Ascending aorta (tissue), 2 donors: ENCODE results near the gene TRERF1. TPM values are rescaled to one million over a fixed set of nuclear protein-coding genes. Genes with fewer than 3 reads are reported as not detected.

Experiments used
- DNase-seq, 2 donors: peaks; one replicate each; pipeline ENCODE4 v3.0.0-alpha.2; 2019; ENCODE audit warnings: low spot score in 2 of 2
- H3K27ac ChIP-seq, 2 donors: fragments of 200-600 bp; sonication (generic); one replicate each; pipeline ENCODE4 v1.5.1; 2016 to 2017; ENCODE audit warnings: mild to moderate bottlenecking in 1 of 2
- H3K27me3 ChIP-seq: fragments of 200-600 bp; sonication (generic); one replicate; pipeline ENCODE4 v1.5.1; 2017
- H3K36me3 ChIP-seq, 2 donors: fragments of 200-600 bp; sonication (generic); one replicate each; pipeline ENCODE4 v1.5.1; 2016
- H3K4me1 ChIP-seq, 2 donors: fragments of 200-600 bp; sonication (generic); one replicate each; pipeline ENCODE4 v1.5.1; 2016 to 2017; ENCODE audit warnings: mild to moderate bottlenecking in 1 of 2
- H3K4me3 ChIP-seq, 2 donors: fragments of 200-600 bp; sonication (generic); one replicate each; pipeline ENCODE4 v1.5.1; 2016 to 2017; ENCODE audit warnings: mild to moderate bottlenecking in 1 of 2
- H3K9me3 ChIP-seq, 2 donors: fragments of 200-600 bp; sonication (generic); one replicate each; pipeline ENCODE4 v1.5.1; 2016
- intact Hi-C: fragments of 100-400 bp; cut with DNase I; formaldehyde crosslinking; loops from one replicate; pipeline ENCODE4 v1.15.1; 2023
- total RNA-seq: library from RNA; depleted of rRNA; stranded (reverse); fragments of >200 nt; gene quantifications from one replicate; pipeline ENCODE4 v1.1.0, GENCODE V29; 2016
- TF ChIP-seq, protein P1 (sequence below), 3 experiments: fragments of 200-600 bp in 2 of 3; fragments of 450-650 bp in 1 of 3; sonication (generic) in 2 of 3; IDR thresholded peaks; one replicate each; pipeline ENCODE4 v1.5.1; 2016 to 2019; ENCODE audit warnings: antibody characterized with exemption in 3 of 3, mild to moderate bottlenecking in 1 of 3, moderate library complexity in 1 of 3

The TRERF1 gene
- total RNA-seq, 1 donor from 2014 or later = 34.1 TPM

DNA sequence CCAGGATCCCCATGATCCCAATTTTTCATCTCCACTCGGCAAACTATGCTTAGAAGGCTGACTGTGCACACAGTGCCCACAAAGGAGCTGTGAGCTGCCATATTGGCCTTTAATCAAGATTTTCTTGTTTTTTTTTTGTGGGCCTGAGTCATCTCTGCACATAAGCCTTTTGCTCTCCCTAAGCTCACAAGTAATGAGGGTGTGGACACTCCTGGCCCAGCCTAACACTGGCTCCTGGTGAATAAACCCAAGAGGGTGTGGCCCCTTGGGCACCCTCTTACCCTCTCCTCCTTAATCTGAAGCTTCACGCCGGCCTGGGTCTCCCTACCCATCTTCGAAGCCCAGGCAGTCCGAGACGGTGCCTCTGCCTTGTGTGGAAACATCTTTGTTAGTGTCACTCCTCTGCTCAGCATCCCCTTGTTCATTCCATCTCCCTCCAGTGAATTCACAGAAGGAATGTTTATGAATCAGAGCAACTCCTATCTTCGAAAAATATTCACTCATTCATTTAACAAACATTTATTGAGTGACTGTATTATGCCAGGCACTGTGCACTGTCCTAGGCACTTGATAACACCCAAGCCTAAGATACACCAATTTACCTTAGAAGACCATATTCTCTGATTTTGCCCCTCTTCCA is 211.9 kb downstream of the TRERF1 start:
- H3K27ac ChIP-seq = no peak overlapping the region
- H3K4me3 ChIP-seq = no peak overlapping the region
- H3K9me3 ChIP-seq = no peaks in the 10 kb centered on the region
- intact Hi-C loops = no loop called here
- TF ChIP-seq, protein P1, sequence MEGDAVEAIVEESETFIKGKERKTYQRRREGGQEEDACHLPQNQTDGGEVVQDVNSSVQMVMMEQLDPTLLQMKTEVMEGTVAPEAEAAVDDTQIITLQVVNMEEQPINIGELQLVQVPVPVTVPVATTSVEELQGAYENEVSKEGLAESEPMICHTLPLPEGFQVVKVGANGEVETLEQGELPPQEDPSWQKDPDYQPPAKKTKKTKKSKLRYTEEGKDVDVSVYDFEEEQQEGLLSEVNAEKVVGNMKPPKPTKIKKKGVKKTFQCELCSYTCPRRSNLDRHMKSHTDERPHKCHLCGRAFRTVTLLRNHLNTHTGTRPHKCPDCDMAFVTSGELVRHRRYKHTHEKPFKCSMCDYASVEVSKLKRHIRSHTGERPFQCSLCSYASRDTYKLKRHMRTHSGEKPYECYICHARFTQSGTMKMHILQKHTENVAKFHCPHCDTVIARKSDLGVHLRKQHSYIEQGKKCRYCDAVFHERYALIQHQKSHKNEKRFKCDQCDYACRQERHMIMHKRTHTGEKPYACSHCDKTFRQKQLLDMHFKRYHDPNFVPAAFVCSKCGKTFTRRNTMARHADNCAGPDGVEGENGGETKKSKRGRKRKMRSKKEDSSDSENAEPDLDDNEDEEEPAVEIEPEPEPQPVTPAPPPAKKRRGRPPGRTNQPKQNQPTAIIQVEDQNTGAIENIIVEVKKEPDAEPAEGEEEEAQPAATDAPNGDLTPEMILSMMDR (IDR thresholded peaks at IDR 0.05) = no peak
- H3K36me3 ChIP-seq = peaks cover 0 to 25% of the 10 kb centered on the region in 2 donors
- H3K27me3 ChIP-seq = no peaks in the 10 kb centered on the region
- H3K4me1 ChIP-seq = no peaks in the 10 kb centered on the region
- no peak for DNase-seq

DNA sequence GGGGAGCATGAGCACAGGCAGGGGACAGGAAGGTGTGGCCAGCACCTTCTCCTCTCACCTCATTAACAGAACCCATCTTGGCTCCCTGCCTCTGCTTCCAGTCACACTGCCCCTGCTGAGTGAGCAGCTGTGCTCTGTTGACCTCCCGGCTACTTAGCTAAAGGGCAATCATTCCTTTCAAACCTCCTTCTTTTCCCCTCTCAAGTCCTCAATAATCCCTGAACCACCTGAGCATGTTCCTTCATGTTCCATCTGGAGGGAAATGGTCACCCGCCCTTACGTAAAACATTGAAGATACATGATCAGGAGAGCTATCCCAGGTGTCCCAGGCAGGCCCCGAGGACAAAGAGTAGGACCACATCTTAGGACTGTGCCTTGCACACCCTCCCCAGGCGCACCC is 212.4 kb downstream of the TRERF1 start:
- intact Hi-C loops = no loop called here
- no peak for DNase-seq

GRCh38 chr6:42237857-42238256 is 213.9 kb downstream of the TRERF1 start:
- Histone ChIP-seq H3K4me1 (no peaks in the 10 kb centered on the region), H3K27ac (no peak overlapping the region), H3K9me3 (no peaks in the 10 kb centered on the region), H3K27me3 (no peaks in the 10 kb centered on the region), H3K36me3 (peaks cover 0 to 20% of the 10 kb centered on the region in 2 donors), H3K4me3 (no peak overlapping the region)
- TF ChIP-seq, protein P1 (IDR thresholded peaks at IDR 0.05) = no peak
- intact Hi-C loops = no loop called here
- no peak for DNase-seq

More for the DNA sequence above, 212.4 kb downstream of the TRERF1 start:
- H3K27me3 ChIP-seq = no peaks in the 10 kb centered on the region
- H3K36me3 ChIP-seq = peaks cover 0 to 24% of the 10 kb centered on the region in 2 donors
- no peak overlapping the region for H3K4me3 ChIP-seq
- no peak overlapping the region for H3K27ac ChIP-seq
- H3K4me1 ChIP-seq = no peaks in the 10 kb centered on the region
- TF ChIP-seq, protein P1 (IDR thresholded peaks at IDR 0.05) = no peak
- H3K9me3 ChIP-seq = no peaks in the 10 kb centered on the region

DNA sequence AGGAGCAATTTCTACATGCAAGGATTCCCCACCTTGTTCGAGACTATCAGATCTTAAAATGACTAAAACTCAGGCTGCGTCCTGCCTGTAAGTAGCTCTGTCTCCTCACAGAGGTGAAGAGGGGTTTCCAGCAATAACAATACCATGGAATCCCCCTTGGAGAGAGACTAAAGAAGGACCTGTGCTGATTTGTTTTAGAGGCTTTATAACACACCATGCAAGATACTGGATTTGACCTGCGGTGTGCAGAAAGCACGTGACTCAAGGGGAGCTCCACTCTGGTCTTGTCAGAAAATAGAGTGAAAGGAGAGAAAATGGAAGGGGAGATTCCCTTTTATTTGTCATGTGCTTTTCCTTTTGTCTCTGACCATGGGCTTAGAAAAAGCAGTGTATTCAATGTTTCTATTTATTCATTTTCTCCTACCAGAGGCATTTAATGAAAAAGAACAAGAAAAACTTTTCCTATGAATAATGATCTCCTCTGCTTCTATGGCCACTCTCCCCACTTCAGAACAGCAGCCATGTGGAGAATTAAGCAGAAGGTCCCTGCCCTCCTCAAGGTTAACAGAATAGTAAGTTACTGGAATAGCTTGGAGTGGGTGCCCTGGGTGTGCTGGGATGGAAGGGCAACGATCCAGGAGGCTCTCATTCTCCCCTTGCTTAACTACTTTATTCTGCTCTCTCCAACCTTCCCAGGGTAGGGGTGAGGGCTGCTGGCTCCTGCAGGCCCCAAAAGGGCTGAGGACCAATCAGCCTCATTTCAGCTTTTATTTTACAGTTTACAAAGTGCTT is 214.8 kb downstream of the TRERF1 start:
- Histone ChIP-seq H3K27ac (no peak overlapping the region), H3K36me3 (peaks cover 0 to 11% of the 10 kb centered on the region in 2 donors), H3K4me1 (no peaks in the 10 kb centered on the region), H3K4me3 (no peak overlapping the region), H3K27me3 (no peaks in the 10 kb centered on the region), H3K9me3 (no peaks in the 10 kb centered on the region)
- TF ChIP-seq, protein P1 (IDR thresholded peaks at IDR 0.05) = no peak
- intact Hi-C loops = no loop called here
- no peak for DNase-seq

DNA sequence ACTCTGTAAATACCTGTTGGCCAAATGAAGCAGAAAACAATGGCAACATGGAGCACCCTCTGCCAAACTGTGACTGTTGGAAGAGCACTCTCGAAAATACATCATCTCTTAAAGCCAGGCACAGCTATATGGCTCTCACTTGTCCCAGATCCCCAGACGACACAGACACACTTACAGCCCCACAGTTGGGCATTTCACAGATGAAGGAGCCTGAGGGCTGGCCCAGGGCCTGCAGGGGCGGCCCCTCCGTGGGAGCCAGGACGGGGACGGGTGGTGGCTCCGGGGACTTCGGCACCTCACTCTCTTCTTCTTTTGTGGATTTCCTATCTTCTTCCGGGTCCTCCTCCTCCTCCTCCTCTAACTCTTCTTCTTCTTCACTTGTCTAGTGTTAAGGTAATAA is 215.7 kb downstream of the TRERF1 start:
- no peak for DNase-seq
- no peaks in the 10 kb centered on the region for H3K4me1 ChIP-seq
- H3K36me3 ChIP-seq = peaks cover 0 to 7% of the 10 kb centered on the region in 2 donors
- TF ChIP-seq, protein P1 (IDR thresholded peaks at IDR 0.05) = no peak
- intact Hi-C loops = no loop called here
- no peaks in the 10 kb centered on the region for H3K9me3 ChIP-seq
- no peaks in the 10 kb centered on the region for H3K27me3 ChIP-seq
- no peak overlapping the region for H3K27ac ChIP-seq
- no peak overlapping the region for H3K4me3 ChIP-seq
